Measurements from ENCODE around the gene SMAD6.

The SMAD6 gene

DNA sequence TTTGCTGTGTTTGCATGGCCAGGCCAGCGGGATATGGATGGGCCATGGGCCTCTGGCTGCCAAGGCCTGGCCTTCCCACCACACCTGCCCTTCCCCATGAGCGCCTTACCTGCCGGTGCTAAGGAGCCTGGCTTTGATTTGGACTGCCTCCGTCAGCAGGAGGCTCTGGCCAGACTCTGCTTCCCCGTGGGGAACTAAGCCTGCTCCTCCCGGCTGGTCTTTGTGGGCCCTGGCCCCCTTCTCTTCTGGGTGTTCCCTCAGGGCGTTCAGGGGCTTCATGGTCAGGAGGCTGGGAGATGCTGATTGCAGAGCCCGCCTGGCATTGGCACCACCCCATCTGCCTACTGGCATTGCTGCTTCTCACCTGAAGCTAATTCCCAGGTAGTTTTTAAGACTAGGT lies 45.2 kb downstream of the SMAD6 start:
- DNase-seq (ENCODE audit: low read depth): no peak
- TF ChIP-seq, protein P1, sequence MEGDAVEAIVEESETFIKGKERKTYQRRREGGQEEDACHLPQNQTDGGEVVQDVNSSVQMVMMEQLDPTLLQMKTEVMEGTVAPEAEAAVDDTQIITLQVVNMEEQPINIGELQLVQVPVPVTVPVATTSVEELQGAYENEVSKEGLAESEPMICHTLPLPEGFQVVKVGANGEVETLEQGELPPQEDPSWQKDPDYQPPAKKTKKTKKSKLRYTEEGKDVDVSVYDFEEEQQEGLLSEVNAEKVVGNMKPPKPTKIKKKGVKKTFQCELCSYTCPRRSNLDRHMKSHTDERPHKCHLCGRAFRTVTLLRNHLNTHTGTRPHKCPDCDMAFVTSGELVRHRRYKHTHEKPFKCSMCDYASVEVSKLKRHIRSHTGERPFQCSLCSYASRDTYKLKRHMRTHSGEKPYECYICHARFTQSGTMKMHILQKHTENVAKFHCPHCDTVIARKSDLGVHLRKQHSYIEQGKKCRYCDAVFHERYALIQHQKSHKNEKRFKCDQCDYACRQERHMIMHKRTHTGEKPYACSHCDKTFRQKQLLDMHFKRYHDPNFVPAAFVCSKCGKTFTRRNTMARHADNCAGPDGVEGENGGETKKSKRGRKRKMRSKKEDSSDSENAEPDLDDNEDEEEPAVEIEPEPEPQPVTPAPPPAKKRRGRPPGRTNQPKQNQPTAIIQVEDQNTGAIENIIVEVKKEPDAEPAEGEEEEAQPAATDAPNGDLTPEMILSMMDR (IDR thresholded peaks at IDR 0.05; ENCODE audit: control insufficient read depth, insufficient read depth, low read depth, low read length, missing control alignments): no peak
- no peak overlapping the region for H3K4me3 ChIP-seq (ENCODE audit: control insufficient read depth, low read depth, low read length)

DNA sequence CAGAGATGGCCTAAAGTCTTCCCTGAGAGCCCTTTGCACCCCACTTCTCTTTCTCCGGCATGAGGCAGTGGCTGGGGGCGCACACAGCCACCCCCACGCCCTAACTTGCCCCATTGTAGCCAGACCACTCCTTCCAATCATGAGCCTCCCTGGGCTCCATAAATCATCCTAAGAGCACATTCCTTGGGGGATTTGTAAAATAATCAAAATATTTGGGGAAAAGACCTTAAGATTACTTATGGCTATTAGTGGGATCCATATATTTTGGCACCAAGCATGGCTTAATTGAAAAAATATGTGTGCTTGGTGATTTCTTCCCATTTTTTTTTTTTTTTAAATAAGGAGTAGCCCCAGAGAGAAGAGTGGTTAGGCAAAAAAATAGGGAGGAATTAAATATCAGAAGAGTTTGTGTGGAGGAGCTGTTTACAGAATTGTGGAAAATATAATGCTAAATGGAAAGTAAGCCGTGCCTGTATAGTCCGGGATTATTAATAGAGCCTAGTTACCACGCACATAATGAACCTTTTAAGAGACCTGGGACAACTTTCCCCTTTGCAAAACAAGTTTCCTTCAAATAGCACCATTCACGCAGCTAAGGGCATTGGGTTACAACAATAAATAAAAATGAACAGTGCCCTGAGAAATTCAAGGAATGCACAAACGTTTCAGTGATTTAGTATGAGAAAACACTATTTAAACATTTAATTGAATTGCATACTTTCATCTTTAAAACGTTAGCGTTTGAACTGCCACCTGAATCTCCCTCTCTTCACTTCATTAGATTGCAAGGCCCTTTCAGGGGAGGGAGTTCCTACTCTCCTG lies 46.1 kb downstream of the SMAD6 start:
- no peak overlapping the region for H3K4me3 ChIP-seq (ENCODE audit: control insufficient read depth, low read depth, low read length)
- peak; percentile 71 for DNase-seq (ENCODE audit: low read depth)
- TF ChIP-seq, protein P1 (IDR thresholded peaks at IDR 0.05; ENCODE audit: control insufficient read depth, insufficient read depth, low read depth, low read length, missing control alignments): no peak

DNA sequence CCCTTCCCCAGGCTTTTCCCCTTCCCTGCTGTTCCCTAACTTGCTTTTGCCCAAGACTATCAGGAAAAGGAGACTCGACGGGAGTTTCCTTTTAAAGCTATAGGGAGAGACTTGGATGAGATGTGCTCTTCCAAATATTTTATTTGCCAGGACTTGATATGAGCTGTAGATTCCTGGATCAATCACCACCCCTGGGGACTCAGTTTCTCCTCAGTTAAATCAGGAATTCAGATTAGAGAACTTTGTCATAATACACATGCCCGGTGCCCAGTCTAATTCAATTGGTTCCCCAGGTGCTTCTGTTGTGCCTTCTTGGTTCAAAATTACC lies 46.6 kb downstream of the SMAD6 start:
- TF ChIP-seq, protein P1 (IDR thresholded peaks at IDR 0.05; ENCODE audit: control insufficient read depth, insufficient read depth, low read depth, low read length, missing control alignments): no peak
- no peak for DNase-seq (ENCODE audit: low read depth)
- no peak overlapping the region for H3K4me3 ChIP-seq (ENCODE audit: control insufficient read depth, low read depth, low read length)

DNA sequence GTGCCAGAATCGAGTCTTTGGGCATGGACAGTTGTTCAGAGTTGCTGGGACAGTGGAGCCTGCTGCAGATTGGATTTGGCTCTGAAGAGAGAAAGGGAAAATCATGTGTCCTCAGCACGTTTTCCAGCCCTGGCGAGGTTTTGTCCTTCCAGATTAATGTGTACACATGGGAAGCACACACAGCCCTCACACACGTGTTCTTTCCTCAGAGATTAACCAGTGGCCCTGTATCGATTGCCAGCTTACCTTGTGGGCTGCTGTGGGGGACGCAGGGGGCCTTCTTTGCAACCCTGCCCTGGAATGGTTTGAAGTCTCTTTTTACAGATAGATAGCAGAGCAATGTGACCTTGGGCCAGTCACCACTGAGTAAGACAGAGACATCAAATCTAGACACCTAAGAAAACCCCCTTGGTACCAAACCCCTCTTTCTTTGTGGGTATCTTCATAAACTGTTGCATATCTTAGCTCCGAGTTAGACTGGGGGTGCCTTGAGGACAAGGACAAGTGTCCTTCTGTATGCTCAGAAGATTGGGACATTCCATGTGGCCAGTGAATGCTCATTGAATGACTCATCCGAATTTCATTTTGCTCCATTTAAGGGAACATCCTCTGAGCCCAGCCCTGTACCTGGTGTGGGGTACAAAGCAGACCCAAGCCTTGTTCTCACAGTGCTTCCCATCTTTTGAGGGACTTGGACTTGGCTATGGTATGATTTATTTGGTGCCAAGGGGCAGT lies 48.0 kb downstream of the SMAD6 start:
- DNase-seq (ENCODE audit: low read depth): no peak
- TF ChIP-seq, protein P1 (IDR thresholded peaks at IDR 0.05; ENCODE audit: control insufficient read depth, insufficient read depth, low read depth, low read length, missing control alignments): no peak
- H3K4me3 ChIP-seq (ENCODE audit: control insufficient read depth, low read depth, low read length): no peak overlapping the region

DNA sequence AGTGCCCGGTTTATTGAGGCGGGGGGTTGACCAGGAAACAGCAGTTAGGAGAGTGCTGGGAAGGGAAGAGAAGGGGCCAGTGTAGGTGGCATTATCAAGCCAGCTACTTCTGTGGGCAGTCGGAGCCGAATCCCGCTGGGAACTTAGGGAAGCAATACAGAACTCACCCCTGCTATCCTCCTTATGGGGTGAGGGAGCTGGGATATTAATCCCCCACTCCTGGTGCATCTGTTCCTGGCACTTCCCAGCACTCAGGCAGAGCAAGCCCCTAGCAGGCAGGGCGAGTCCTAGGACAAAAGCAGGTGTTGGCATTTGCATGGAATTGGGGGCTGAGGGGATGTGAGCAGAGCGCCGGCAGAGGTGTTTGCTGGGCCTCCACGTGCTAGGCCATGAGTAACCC lies 48.6 kb downstream of the SMAD6 start:
- TF ChIP-seq, protein P1 (IDR thresholded peaks at IDR 0.05; ENCODE audit: control insufficient read depth, insufficient read depth, low read depth, low read length, missing control alignments): no peak
- H3K4me3 ChIP-seq (ENCODE audit: control insufficient read depth, low read depth, low read length): no peak overlapping the region
- no peak for DNase-seq (ENCODE audit: low read depth)

DNA sequence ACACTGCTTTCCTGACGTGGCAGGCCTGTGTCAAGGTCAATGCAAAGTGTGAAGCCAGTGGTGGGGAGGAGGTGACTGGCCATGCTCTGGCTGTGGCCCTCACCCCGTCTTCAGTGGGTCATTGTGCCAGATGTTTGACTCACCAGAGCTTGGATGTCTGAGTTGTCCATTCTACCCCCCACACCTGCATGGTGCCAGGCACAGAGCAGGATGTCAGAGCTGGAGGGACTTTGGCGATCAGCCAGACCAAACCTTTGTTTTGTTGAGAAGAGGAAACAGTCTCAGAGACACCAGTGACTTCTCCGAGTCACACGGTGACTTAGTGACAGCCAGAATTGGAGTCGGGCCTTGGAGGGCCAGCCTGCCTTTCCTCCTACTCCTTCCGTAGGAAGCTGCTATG lies 49.5 kb downstream of the SMAD6 start:
- TF ChIP-seq, protein P1 (IDR thresholded peaks at IDR 0.05; ENCODE audit: control insufficient read depth, insufficient read depth, low read depth, low read length, missing control alignments): no peak
- H3K4me3 ChIP-seq (ENCODE audit: control insufficient read depth, low read depth, low read length): no peak overlapping the region
- DNase-seq (ENCODE audit: low read depth): no peak

Data from AG09309 (cell line).